ENCODE results near the gene COQ8A. TPM values are rescaled to one million over a fixed set of nuclear protein-coding genes. Genes with fewer than 3 reads are reported as not detected.

The COQ8A gene
- polyA plus RNA-seq, 1 of the 3 experiments (the other 2 are of a cell fraction), result 11.8 TPM

- Histone ChIP-seq H3K27me3 (ENCODE audit: insufficient read depth) (no peaks in the 10 kb centered on the region), H3K4me3 (ENCODE audit: low read depth in 2 of 2, low read length in 1 of 2) (no peak overlapping the region), H2AFZ (ENCODE audit: low read depth) (no peak overlapping the region), H3K9me3 (no peaks in the 10 kb centered on the region), H3K9ac (no peak overlapping the region), H3K4me2 (no peak overlapping the region), H3K79me2 (ENCODE audit: insufficient read depth) (no peaks in the 10 kb centered on the region), H3F3A (replicated peaks; ENCODE audit: insufficient read depth) (no peaks in the 10 kb centered on the region), H3K9me2 (no peaks in the 10 kb centered on the region), H3K4me1 (ENCODE audit: control insufficient read depth in 1 of 2, insufficient read depth in 2 of 2, low read depth in 1 of 2, low read length in 1 of 2) (no peaks in the 10 kb centered on the region), H3K36me3 (replicated peaks in 1 of 2; ENCODE audit: control insufficient read depth in 1 of 2, insufficient read depth in 2 of 2, low read length in 1 of 2) (no peaks in the 10 kb centered on the region), H4K20me1 (ENCODE audit: insufficient read depth) (no peaks in the 10 kb centered on the region), H3K27ac (ENCODE audit: low read depth in 2 of 2, low read length in 1 of 2) (no peak overlapping the region)
- ChIA-PET POLR2A (no interaction called here), CTCF (no interaction called here)
- no peak for DNase-seq
- 67% methylated on average over 3 of the region's 3 CpGs for WGBS (ENCODE audit: low lambda C conversion rate)
- TF ChIP-seq ELF1 (IDR thresholded peaks at IDR 0.05) (no peak), TCF12 (IDR thresholded peaks at IDR 0.05) (no peak), RXRA (IDR thresholded peaks at IDR 0.05; ENCODE audit: borderline replicate concordance, low read depth) (no peak), GATA2 (CRISPR knock-in tag; IDR thresholded peaks at IDR 0.05) (no peak), GABPA (IDR thresholded peaks at IDR 0.05; ENCODE audit: low read depth) (no peak), TEAD4 (IDR thresholded peaks at IDR 0.05; ENCODE audit: borderline replicate concordance, insufficient read depth) (no peak), ZBTB33 (IDR thresholded peaks at IDR 0.05; ENCODE audit: borderline replicate concordance, low read depth) (no peak), IRF3 (IDR thresholded peaks at IDR 0.05; ENCODE audit: low read depth, low read length) (no peak), RAD21 (IDR thresholded peaks at IDR 0.05; ENCODE audit: low read length) (no peak), CHD2 (IDR thresholded peaks at IDR 0.05; ENCODE audit: low read length, partially characterized antibody) (no peak), TAF1 (IDR thresholded peaks at IDR 0.05; ENCODE audit: borderline replicate concordance, low read depth, low read length) (no peak), POLR2AphosphoS5 (IDR thresholded peaks at IDR 0.05; ENCODE audit: low read depth, low read length) (no peak), NFIC (IDR thresholded peaks at IDR 0.05; ENCODE audit: borderline replicate concordance) (no peak), FOSL2 (IDR thresholded peaks at IDR 0.05; ENCODE audit: borderline replicate concordance, low read depth) (no peak), RFX5 (IDR thresholded peaks at IDR 0.05; ENCODE audit: low read length) (no peak), MEF2A (IDR thresholded peaks at IDR 0.05; ENCODE audit: borderline replicate concordance, low read depth) (no peak), RCOR1 (IDR thresholded peaks at IDR 0.05; ENCODE audit: low read length) (no peak), CTCF (IDR thresholded peaks at IDR 0.05) (no peak), MXI1 (IDR thresholded peaks at IDR 0.05; ENCODE audit: low read depth, low read length) (no peak)
These were observed 24.5 kb upstream of the COQ8A start for GRCh38 chr1:226915672-226915995.
